GM19023 (cell line): Measurements from ENCODE around the gene TTC6.

ENCODE experiments used
- ATAC-seq: cut with Tn5 transposase; IDR thresholded peaks from one replicate; pipeline ENCODE4 v1.9.1; 2021; ENCODE audit warnings: mild to moderate bottlenecking, moderate library complexity; ENCODE audit not compliant: unreplicated experiment

TTC6 gene

GRCh38 chr14:37597914-37598746, 2.7 kb downstream of the TTC6 start:
- no peak for ATAC-seq

- ATAC-seq = no peak
Measured at GRCh38 chr14:37598747-37599506, 3.5 kb downstream of the TTC6 start.

- no peak for ATAC-seq
Measured at GRCh38 chr14:37599507-37600368, 4.3 kb downstream of the TTC6 start.

- ATAC-seq = no peak
Measured at GRCh38 chr14:37600880-37601741, 5.7 kb downstream of the TTC6 start.

- no peak for ATAC-seq
Measured at GRCh38 chr14:37601865-37602264, 6.4 kb downstream of the TTC6 start.

GRCh38 chr14:37602605-37603453, 7.4 kb downstream of the TTC6 start:
- ATAC-seq = no peak

- ATAC-seq = no peak
Measured at GRCh38 chr14:37603688-37604251, 8.3 kb downstream of the TTC6 start.

- ATAC-seq = no peak
Measured at GRCh38 chr14:37606678-37607077, 11.2 kb downstream of the TTC6 start.

GRCh38 chr14:37608649-37609048, 13.2 kb downstream of the TTC6 start:
- no peak for ATAC-seq

- no peak for ATAC-seq
Measured at GRCh38 chr14:37610945-37611523, 15.6 kb downstream of the TTC6 start.

GRCh38 chr14:37615582-37616289, 20.3 kb downstream of the TTC6 start:
- no peak for ATAC-seq

- ATAC-seq = no peak
Measured at GRCh38 chr14:37616853-37617252, 21.4 kb downstream of the TTC6 start.

- no peak for ATAC-seq
Measured at GRCh38 chr14:37617864-37618365, 22.5 kb downstream of the TTC6 start.

GRCh38 chr14:37618498-37619028, 23.1 kb downstream of the TTC6 start:
- ATAC-seq = no peak

GRCh38 chr14:37620856-37621255, 25.4 kb downstream of the TTC6 start:
- no peak for ATAC-seq

GRCh38 chr14:37622231-37622923, 26.9 kb downstream of the TTC6 start:
- ATAC-seq = no peak

GRCh38 chr14:37623426-37623951, 28.1 kb downstream of the TTC6 start:
- no peak for ATAC-seq
